ENCODE results near the gene LRCH4.

GRCh38 chr7:100577103-100577502, 8.8 kb downstream of the LRCH4 start:
- TF ChIP-seq CTCF (IDR thresholded peaks at IDR 0.05) = no peak
- TF ChIP-seq POLR2A (IDR thresholded peaks at IDR 0.05) = no peak

Data from testis (tissue), 2 donors.